Endothelial cell of umbilical vein (primary cell): ENCODE data around the gene THOC5.

ENCODE experiments used
- EZH2 ChIP-seq: IDR thresholded peaks from 2 replicates; pipeline ENCODE4 v1.6.1; 2012; ENCODE audit warnings: borderline replicate concordance, low read depth, mild to moderate bottlenecking, moderate library complexity, low read length, inconsistent platforms; ENCODE audit not compliant: severe bottlenecking
- FOS ChIP-seq: IDR thresholded peaks from 2 replicates; pipeline ENCODE4 v1.6.1; 2011; ENCODE audit warnings: mild to moderate bottlenecking, low read length, moderate library complexity, borderline replicate concordance; ENCODE audit not compliant: insufficient read depth
- MYC ChIP-seq: IDR thresholded peaks from one replicate; pipeline ENCODE4 v1.6.1; 2011; ENCODE audit warnings: mild to moderate bottlenecking, low read depth, low read length
- POLR2A ChIP-seq: IDR thresholded peaks from 2 replicates; pipeline ENCODE4 v1.6.1; 2012; ENCODE audit warnings: low read depth, mild to moderate bottlenecking, control low read depth, low read length
- POLR2AphosphoS5 ChIP-seq: IDR thresholded peaks from 2 replicates; pipeline ENCODE4 v1.6.1; 2012; ENCODE audit warnings: low read depth, mild to moderate bottlenecking, control low read depth, low read length, moderate library complexity; ENCODE audit not compliant: insufficient read depth
- TF ChIP-seq, protein P1 (sequence below), 2 donors: IDR thresholded peaks; 1 replicate in 1 of 2; 2 replicates in 1 of 2; pipeline ENCODE4 v1.5.1; 2011; ENCODE audit warnings: low read length in 2 of 2, mild to moderate bottlenecking in 2 of 2, moderate library complexity in 2 of 2, control low read depth in 1 of 2, inconsistent platforms in 1 of 2, low read depth in 1 of 2; ENCODE audit not compliant: insufficient read depth in 1 of 2; ENCODE audit errors: extremely low read depth in 1 of 2
- TF ChIP-seq, protein P2 (sequence below): IDR thresholded peaks from 2 replicates; pipeline ENCODE4 v1.6.1; 2011; ENCODE audit not compliant: insufficient read depth, insufficient read length

DNA sequence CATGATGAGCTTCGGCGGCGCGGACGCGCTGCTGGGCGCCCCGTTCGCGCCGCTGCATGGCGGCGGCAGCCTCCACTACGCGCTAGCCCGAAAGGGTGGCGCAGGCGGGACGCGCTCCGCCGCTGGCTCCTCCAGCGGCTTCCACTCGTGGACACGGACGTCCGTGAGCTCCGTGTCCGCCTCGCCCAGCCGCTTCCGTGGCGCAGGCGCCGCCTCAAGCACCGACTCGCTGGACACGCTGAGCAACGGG, 73.4 kb downstream of the THOC5 start:
- TF ChIP-seq, protein P1, sequence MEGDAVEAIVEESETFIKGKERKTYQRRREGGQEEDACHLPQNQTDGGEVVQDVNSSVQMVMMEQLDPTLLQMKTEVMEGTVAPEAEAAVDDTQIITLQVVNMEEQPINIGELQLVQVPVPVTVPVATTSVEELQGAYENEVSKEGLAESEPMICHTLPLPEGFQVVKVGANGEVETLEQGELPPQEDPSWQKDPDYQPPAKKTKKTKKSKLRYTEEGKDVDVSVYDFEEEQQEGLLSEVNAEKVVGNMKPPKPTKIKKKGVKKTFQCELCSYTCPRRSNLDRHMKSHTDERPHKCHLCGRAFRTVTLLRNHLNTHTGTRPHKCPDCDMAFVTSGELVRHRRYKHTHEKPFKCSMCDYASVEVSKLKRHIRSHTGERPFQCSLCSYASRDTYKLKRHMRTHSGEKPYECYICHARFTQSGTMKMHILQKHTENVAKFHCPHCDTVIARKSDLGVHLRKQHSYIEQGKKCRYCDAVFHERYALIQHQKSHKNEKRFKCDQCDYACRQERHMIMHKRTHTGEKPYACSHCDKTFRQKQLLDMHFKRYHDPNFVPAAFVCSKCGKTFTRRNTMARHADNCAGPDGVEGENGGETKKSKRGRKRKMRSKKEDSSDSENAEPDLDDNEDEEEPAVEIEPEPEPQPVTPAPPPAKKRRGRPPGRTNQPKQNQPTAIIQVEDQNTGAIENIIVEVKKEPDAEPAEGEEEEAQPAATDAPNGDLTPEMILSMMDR (IDR thresholded peaks at IDR 0.05; ENCODE audit: extremely low read depth in 1 of 2, insufficient read depth in 1 of 2, low read depth in 1 of 2, low read length in 2 of 2): no peak
- TF ChIP-seq, protein P2, sequence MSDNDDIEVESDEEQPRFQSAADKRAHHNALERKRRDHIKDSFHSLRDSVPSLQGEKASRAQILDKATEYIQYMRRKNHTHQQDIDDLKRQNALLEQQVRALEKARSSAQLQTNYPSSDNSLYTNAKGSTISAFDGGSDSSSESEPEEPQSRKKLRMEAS: no peak
- TF ChIP-seq POLR2A: no peak
- no peak for TF ChIP-seq POLR2AphosphoS5
- TF ChIP-seq EZH2: peak; percentile 99
- no peak for TF ChIP-seq MYC
- no peak for TF ChIP-seq FOS
